ENCODE measurements around the gene ZFC3H1. TPM values are rescaled to one million over a fixed set of nuclear protein-coding genes. Genes with fewer than 3 reads are reported as not detected.
A peak's percentile ranks its signal among the peaks of the same experiment; 100 is the strongest.

The ZFC3H1 gene
- total and polyA plus RNA-seq, 2 of the 13 experiments (the other 11 are each of a cell fraction or from before 2014, with no cell fraction given), result 17.1 to 38.3 TPM

DNA sequence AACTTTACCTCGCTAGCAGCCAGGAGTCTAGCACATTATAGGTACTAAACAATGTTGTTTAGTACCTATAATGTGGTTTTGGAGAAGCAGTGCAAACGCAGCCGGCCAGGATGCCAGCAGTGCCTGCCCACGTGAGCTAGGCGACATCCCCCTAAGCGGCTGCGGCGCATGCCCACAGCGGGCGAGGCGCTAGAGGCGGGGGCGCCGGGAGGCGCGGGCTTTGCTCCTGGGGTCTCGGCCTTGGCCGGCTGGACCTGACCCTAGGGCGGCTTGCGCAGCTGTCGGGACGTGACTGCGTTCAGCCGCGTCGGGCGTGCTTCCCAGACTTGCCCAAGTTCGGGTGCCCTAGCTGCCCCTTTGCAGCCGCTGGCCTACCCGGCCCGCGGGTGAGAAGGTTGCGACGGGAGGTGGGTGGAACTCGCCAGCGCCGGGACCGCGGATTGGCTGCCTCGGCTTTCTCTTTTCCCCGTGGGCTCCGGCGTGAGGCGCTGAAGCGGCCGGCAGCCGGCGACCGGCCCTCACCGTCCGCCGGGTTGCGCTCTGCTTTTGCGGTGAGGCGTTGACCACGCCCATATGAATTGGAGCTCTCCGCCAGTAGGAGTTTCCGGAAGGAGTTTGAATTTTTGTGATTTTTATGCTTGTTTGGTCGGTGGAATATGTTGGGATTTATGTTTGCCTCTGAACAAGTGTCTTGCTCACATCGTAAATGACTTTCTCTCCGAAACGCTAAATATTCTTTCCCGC is 22.4 kb upstream of the ZFC3H1 start, which contains the start of gene TMEM19 (continued):
- no peak for TF ChIP-seq ZNF562 (CRISPR knock-in tag; IDR thresholded peaks at IDR 0.05; ENCODE audit: borderline replicate concordance)
- TF ChIP-seq SAFB2 (CRISPR knock-in tag; IDR thresholded peaks at IDR 0.05; ENCODE audit: borderline replicate concordance, low read depth), result peak; percentile 92
- TF ChIP-seq, protein P1, sequence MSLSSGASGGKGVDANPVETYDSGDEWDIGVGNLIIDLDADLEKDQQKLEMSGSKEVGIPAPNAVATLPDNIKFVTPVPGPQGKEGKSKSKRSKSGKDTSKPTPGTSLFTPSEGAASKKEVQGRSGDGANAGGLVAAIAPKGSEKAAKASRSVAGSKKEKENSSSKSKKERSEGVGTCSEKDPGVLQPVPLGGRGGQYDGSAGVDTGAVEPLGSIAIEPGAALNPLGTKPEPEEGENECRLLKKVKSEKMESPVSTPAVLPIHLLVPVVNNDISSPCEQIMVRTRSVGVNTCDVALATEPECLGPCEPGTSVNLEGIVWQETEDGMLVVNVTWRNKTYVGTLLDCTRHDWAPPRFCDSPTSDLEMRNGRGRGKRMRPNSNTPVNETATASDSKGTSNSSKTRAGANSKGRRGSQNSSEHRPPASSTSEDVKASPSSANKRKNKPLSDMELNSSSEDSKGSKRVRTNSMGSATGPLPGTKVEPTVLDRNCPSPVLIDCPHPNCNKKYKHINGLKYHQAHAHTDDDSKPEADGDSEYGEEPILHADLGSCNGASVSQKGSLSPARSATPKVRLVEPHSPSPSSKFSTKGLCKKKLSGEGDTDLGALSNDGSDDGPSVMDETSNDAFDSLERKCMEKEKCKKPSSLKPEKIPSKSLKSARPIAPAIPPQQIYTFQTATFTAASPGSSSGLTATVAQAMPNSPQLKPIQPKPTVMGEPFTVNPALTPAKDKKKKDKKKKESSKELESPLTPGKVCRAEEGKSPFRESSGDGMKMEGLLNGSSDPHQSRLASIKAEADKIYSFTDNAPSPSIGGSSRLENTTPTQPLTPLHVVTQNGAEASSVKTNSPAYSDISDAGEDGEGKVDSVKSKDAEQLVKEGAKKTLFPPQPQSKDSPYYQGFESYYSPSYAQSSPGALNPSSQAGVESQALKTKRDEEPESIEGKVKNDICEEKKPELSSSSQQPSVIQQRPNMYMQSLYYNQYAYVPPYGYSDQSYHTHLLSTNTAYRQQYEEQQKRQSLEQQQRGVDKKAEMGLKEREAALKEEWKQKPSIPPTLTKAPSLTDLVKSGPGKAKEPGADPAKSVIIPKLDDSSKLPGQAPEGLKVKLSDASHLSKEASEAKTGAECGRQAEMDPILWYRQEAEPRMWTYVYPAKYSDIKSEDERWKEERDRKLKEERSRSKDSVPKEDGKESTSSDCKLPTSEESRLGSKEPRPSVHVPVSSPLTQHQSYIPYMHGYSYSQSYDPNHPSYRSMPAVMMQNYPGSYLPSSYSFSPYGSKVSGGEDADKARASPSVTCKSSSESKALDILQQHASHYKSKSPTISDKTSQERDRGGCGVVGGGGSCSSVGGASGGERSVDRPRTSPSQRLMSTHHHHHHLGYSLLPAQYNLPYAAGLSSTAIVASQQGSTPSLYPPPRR (CRISPR knock-in tag; IDR thresholded peaks at IDR 0.05; ENCODE audit: borderline replicate concordance), result peak; percentile 71; the same call in 1 of the 2 replicates
- peak; percentile 51; the same call in 1 of the 2 replicates for TF ChIP-seq ZNF263 (CRISPR knock-in tag; IDR thresholded peaks at IDR 0.05)
- TF ChIP-seq HNRNPK (IDR thresholded peaks at IDR 0.05; ENCODE audit: low read depth, low read length, poor library complexity, severe bottlenecking), result no peak
- TF ChIP-seq BRCA1 (CRISPR knock-in tag; IDR thresholded peaks at IDR 0.05), result no peak
- TF ChIP-seq TSC22D2 (CRISPR knock-in tag; IDR thresholded peaks at IDR 0.05; ENCODE audit: borderline replicate concordance), result peak; percentile 70; the same call in 1 of the 2 replicates
- TF ChIP-seq ZSCAN30 (CRISPR knock-in tag; IDR thresholded peaks at IDR 0.05), result no peak
- no peak for TF ChIP-seq GTF2F1 (IDR thresholded peaks at IDR 0.05; ENCODE audit: low read length)
- TF ChIP-seq MTA1 (CRISPR knock-in tag; IDR thresholded peaks at IDR 0.05; ENCODE audit: borderline replicate concordance), result peak; percentile 93
- TF ChIP-seq, protein P2, sequence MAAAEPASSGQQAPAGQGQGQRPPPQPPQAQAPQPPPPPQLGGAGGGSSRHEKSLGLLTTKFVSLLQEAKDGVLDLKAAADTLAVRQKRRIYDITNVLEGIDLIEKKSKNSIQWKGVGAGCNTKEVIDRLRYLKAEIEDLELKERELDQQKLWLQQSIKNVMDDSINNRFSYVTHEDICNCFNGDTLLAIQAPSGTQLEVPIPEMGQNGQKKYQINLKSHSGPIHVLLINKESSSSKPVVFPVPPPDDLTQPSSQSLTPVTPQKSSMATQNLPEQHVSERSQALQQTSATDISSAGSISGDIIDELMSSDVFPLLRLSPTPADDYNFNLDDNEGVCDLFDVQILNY (CRISPR knock-in tag; conservative IDR thresholded peaks at IDR 0.05), result no peak
- TF ChIP-seq, protein P3, sequence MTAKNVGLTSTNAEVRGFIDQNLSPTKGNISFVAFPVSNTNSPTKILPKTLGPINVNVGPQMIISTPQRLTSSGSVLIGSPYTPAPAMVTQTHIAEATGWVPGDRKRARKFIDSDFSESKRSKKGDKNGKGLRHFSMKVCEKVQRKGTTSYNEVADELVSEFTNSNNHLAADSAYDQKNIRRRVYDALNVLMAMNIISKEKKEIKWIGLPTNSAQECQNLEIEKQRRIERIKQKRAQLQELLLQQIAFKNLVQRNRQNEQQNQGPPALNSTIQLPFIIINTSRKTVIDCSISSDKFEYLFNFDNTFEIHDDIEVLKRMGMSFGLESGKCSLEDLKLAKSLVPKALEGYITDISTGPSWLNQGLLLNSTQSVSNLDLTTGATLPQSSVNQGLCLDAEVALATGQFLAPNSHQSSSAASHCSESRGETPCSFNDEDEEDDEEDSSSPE (CRISPR knock-in tag; IDR thresholded peaks at IDR 0.05), result peak; percentile 91
- peak; percentile 30 for TF ChIP-seq CEBPG (CRISPR knock-in tag; IDR thresholded peaks at IDR 0.05)
- TF ChIP-seq, protein P4, sequence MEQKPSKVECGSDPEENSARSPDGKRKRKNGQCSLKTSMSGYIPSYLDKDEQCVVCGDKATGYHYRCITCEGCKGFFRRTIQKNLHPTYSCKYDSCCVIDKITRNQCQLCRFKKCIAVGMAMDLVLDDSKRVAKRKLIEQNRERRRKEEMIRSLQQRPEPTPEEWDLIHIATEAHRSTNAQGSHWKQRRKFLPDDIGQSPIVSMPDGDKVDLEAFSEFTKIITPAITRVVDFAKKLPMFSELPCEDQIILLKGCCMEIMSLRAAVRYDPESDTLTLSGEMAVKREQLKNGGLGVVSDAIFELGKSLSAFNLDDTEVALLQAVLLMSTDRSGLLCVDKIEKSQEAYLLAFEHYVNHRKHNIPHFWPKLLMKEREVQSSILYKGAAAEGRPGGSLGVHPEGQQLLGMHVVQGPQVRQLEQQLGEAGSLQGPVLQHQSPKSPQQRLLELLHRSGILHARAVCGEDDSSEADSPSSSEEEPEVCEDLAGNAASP (CRISPR knock-in tag; IDR thresholded peaks at IDR 0.05; ENCODE audit: borderline replicate concordance), result peak; percentile 27; the same call in 1 of the 2 replicates
- TF ChIP-seq ZKSCAN5 (CRISPR knock-in tag; IDR thresholded peaks at IDR 0.05), result no peak
- TF ChIP-seq MIXL1 (CRISPR knock-in tag; IDR thresholded peaks at IDR 0.05), result 0 out of 2 replicates have a peak, but pooled peaks have one; percentile 42

Data from HepG2 (cell line).